Measurements from ENCODE around the gene BAD.
"Not testable (repeated sequence)": the region's sequence is repeated elsewhere in the genome, so short reads cannot be mapped to it uniquely, and the experiment has no call there.

Gene BAD

GRCh38 chr11:64284048-64284961 is at the start of gene BAD:
Gene BAD, minus strand, starts transcription at chr11:64284665. Its CDS starts 297 bp downstream, at chr11:64284368.
- peak; percentile 91 for DNase-seq (ENCODE audit: low read depth)

GRCh38 chr11:64333556-64333955 is 49.1 kb upstream of the BAD start:
- DNase-seq (ENCODE audit: low read depth): no peak

- DNase-seq (ENCODE audit: low read depth): peak; percentile 27
Measured at GRCh38 chr11:64331569-64332371, 47.3 kb upstream of the BAD start.

- no peak for DNase-seq (ENCODE audit: low read depth)
Measured at GRCh38 chr11:64330888-64331287, 46.4 kb upstream of the BAD start.

GRCh38 chr11:64327993-64328392 is 43.5 kb upstream of the BAD start:
- DNase-seq (ENCODE audit: low read depth): no peak

- DNase-seq (ENCODE audit: low read depth): no peak
Measured at GRCh38 chr11:64327375-64327774, 42.9 kb upstream of the BAD start.

GRCh38 chr11:64324692-64325469 is 40.4 kb upstream of the BAD start:
- DNase-seq (ENCODE audit: low read depth): no peak

GRCh38 chr11:64323984-64324383 is 39.5 kb upstream of the BAD start:
- DNase-seq (ENCODE audit: low read depth): not testable (repeated sequence)

GRCh38 chr11:64323373-64323772 is 38.9 kb upstream of the BAD start:
- DNase-seq (ENCODE audit: low read depth): no peak

- no peak for DNase-seq (ENCODE audit: low read depth)
Measured at GRCh38 chr11:64322925-64323260, 38.4 kb upstream of the BAD start.

- DNase-seq (ENCODE audit: low read depth): no peak
Measured at GRCh38 chr11:64321533-64321932, 37.1 kb upstream of the BAD start.

- DNase-seq (ENCODE audit: low read depth): no peak
Measured at GRCh38 chr11:64321026-64321425, 36.6 kb upstream of the BAD start.

- DNase-seq (ENCODE audit: low read depth): no peak
Measured at GRCh38 chr11:64320556-64320955, 36.1 kb upstream of the BAD start.

- no peak for DNase-seq (ENCODE audit: low read depth)
Measured at GRCh38 chr11:64318766-64319761, 34.6 kb upstream of the BAD start.

- DNase-seq (ENCODE audit: low read depth): peak; percentile 91
Measured at GRCh38 chr11:64317961-64318765, 33.7 kb upstream of the BAD start, which contains the start of gene PRDX5. Gene PRDX5, plus strand, starts transcription at chr11:64318121. Its CDS starts 95 bp downstream, at chr11:64318216.

- peak; percentile 99 for DNase-seq (ENCODE audit: low read depth)
Measured at GRCh38 chr11:64317325-64317960, 33.0 kb upstream of the BAD start, which contains the start of gene TRMT112. Gene TRMT112, minus strand, starts transcription at chr11:64317559. Its CDS starts 33 bp downstream, at chr11:64317526.

- DNase-seq (ENCODE audit: low read depth): peak; percentile 37
Measured at GRCh38 chr11:64316672-64317324, 32.3 kb upstream of the BAD start.

GRCh38 chr11:64315667-64316526 is 31.4 kb upstream of the BAD start:
- DNase-seq (ENCODE audit: low read depth): not testable (repeated sequence)
